ENCODE data around the gene CDH8. TPM values are rescaled to one million over a fixed set of nuclear protein-coding genes. Genes with fewer than 3 reads are reported as not detected.

CDH8 gene
- total and polyA plus RNA-seq, 2 donors (not counting 3 experiments of a cell fraction or from before 2014, with no cell fraction given), result not detected

DNA sequence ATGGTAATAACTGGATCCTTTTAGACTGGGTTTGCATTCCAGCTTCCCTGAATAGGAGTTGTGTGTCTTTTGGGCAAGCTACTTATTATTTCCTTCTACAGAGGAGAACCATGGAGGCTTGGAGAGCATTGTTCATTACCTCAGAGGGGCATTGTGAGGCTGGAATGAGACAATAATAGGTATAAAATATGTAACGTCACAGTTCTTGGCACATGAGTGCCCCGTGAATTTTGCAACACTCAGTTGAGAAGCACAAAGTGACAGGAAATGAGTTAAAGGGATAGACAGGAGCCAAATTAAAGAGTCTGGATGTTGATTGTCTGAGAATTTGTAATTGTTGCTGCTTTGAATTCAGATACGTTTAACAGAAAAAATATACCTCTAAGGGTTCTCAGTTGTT, 92.2 kb downstream of the CDH8 start:
- Histone ChIP-seq H2AFZ (ENCODE audit: low read depth, low read length) (no peak overlapping the region), H3K27ac (ENCODE audit: insufficient read depth, low read depth, low read length) (no peak overlapping the region), H3K4me3 (replicated peaks in 1 of 3; ENCODE audit: insufficient read depth in 1 of 3, low read depth in 1 of 3, low read length in 3 of 3) (no peak overlapping the region), H3K9ac (replicated peaks; ENCODE audit: extremely low read depth, insufficient read depth, low read length) (no peak overlapping the region), H3K4me2 (ENCODE audit: insufficient read depth, low read length) (no peak overlapping the region), H4K20me1 (replicated peaks; ENCODE audit: control insufficient read depth, extremely low read depth, insufficient read depth, low read length) (no peaks in the 10 kb centered on the region), H3K36me3 (ENCODE audit: control insufficient read depth in 2 of 2, extremely low read depth in 1 of 2, insufficient read depth in 2 of 2, low read length in 2 of 2) (no peaks in the 10 kb centered on the region), H3K9me3 (replicated peaks; ENCODE audit: control insufficient read depth, insufficient read depth, low read length) (peaks cover 3% of the 10 kb centered on the region), H3K4me1 (ENCODE audit: control insufficient read depth, extremely low read depth, insufficient read depth, low read length) (no peaks in the 10 kb centered on the region), H3K27me3 (ENCODE audit: control insufficient read depth in 2 of 2, insufficient read depth in 2 of 2, low read length in 2 of 2) (no peaks in the 10 kb centered on the region), H3K79me2 (ENCODE audit: control insufficient read depth, insufficient read depth, low read length) (no peaks in the 10 kb centered on the region), H3K9me1 (replicated peaks; ENCODE audit: control insufficient read depth, extremely low read depth, insufficient read depth, low read length) (no peaks in the 10 kb centered on the region)
- no peak for DNase-seq (ENCODE audit: low read depth, low spot score)
- CTCF ChIA-PET, result no interaction called here
- TF ChIP-seq POLR2AphosphoS5 (IDR thresholded peaks at IDR 0.05; ENCODE audit: insufficient read depth, low read depth, low read length) (no peak), JUN (IDR thresholded peaks at IDR 0.05; ENCODE audit: borderline replicate concordance, insufficient read depth, insufficient read length, low read depth) (no peak), MYC (IDR thresholded peaks at IDR 0.05; ENCODE audit: low read depth, low read length) (no peak), GATA2 (IDR thresholded peaks at IDR 0.05; ENCODE audit: insufficient read depth, insufficient read length, low read depth, low read length) (no peak), FOS (IDR thresholded peaks at IDR 0.05; ENCODE audit: borderline replicate concordance, insufficient read depth, low read length) (no peak), EZH2 (IDR thresholded peaks at IDR 0.05; ENCODE audit: borderline replicate concordance, low read depth, low read length, severe bottlenecking) (no peak)
- TF ChIP-seq, protein P1, sequence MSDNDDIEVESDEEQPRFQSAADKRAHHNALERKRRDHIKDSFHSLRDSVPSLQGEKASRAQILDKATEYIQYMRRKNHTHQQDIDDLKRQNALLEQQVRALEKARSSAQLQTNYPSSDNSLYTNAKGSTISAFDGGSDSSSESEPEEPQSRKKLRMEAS (IDR thresholded peaks at IDR 0.05; ENCODE audit: insufficient read depth, insufficient read length), result no peak
- TF ChIP-seq, protein P2, sequence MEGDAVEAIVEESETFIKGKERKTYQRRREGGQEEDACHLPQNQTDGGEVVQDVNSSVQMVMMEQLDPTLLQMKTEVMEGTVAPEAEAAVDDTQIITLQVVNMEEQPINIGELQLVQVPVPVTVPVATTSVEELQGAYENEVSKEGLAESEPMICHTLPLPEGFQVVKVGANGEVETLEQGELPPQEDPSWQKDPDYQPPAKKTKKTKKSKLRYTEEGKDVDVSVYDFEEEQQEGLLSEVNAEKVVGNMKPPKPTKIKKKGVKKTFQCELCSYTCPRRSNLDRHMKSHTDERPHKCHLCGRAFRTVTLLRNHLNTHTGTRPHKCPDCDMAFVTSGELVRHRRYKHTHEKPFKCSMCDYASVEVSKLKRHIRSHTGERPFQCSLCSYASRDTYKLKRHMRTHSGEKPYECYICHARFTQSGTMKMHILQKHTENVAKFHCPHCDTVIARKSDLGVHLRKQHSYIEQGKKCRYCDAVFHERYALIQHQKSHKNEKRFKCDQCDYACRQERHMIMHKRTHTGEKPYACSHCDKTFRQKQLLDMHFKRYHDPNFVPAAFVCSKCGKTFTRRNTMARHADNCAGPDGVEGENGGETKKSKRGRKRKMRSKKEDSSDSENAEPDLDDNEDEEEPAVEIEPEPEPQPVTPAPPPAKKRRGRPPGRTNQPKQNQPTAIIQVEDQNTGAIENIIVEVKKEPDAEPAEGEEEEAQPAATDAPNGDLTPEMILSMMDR (IDR thresholded peaks at IDR 0.05; ENCODE audit: extremely low read depth in 1 of 2, insufficient read depth in 1 of 2, low read depth in 1 of 2, low read length in 2 of 2), result no peak
- no peak for FAIRE-seq
- POLR2A ChIA-PET, result no interaction called here
- no TSS peak for BruUV-seq (replicated peaks)
- dilution Hi-C loops (cut with MboI; ENCODE audit: extremely low pct_ligation_motif_present, low sequenced_read_pairs) (no loop called here), intact Hi-C loops (cut with micrococcal nuclease) (no loop called here)
